Fibroblast of the aortic adventitia (primary cell): ENCODE data around the gene SP100. TPM values are rescaled to one million over a fixed set of nuclear protein-coding genes. Genes with fewer than 3 reads are reported as not detected.

Source experiments
- DNase-seq: peaks from one replicate; pipeline ENCODE4 v3.0.0-alpha.2; 2010; ENCODE audit warnings: low read depth
- H3K4me3 ChIP-seq: 2 replicates; pipeline ENCODE4 v1.5.1; 2011; ENCODE audit warnings: low read depth, mild to moderate bottlenecking, control low read depth, low read length, moderate library complexity
- total RNA-seq: library from RNA; depleted of rRNA; stranded (reverse); fragments of >200 nt; gene quantifications from 2 replicates; pipeline ENCODE4 v1.2.3, GENCODE V29; 2012; ENCODE audit warnings: low replicate concordance
- TF ChIP-seq, protein P1 (sequence below): IDR thresholded peaks from 2 replicates; pipeline ENCODE4 v1.5.1; 2011; ENCODE audit warnings: mild to moderate bottlenecking, low read length, control low read depth, inconsistent platforms; ENCODE audit not compliant: insufficient read depth

Gene SP100
- total RNA-seq, 1 donor = 169 TPM

DNA sequence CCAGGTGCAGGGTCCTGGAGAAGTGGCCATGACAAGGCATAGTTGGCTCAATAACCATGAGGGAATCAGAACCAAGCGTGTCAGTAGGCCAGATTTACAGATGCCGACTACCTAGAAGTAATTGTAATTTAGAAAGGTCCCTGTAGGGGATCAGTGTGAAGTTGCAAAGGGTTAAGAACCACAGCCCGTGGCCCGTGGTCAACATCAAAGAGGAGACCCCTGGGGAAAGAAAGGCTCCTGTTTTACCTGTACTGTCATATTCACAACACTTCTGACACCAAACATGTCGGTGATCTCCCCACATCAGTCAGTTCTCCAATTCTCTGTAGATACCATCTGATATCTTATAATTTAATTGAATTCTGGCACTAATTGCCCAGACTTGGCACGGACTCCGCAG lies 31.0 kb downstream of the SP100 start:
- TF ChIP-seq, protein P1, sequence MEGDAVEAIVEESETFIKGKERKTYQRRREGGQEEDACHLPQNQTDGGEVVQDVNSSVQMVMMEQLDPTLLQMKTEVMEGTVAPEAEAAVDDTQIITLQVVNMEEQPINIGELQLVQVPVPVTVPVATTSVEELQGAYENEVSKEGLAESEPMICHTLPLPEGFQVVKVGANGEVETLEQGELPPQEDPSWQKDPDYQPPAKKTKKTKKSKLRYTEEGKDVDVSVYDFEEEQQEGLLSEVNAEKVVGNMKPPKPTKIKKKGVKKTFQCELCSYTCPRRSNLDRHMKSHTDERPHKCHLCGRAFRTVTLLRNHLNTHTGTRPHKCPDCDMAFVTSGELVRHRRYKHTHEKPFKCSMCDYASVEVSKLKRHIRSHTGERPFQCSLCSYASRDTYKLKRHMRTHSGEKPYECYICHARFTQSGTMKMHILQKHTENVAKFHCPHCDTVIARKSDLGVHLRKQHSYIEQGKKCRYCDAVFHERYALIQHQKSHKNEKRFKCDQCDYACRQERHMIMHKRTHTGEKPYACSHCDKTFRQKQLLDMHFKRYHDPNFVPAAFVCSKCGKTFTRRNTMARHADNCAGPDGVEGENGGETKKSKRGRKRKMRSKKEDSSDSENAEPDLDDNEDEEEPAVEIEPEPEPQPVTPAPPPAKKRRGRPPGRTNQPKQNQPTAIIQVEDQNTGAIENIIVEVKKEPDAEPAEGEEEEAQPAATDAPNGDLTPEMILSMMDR = no peak
- no peak overlapping the region for H3K4me3 ChIP-seq
- DNase-seq = no peak

DNA sequence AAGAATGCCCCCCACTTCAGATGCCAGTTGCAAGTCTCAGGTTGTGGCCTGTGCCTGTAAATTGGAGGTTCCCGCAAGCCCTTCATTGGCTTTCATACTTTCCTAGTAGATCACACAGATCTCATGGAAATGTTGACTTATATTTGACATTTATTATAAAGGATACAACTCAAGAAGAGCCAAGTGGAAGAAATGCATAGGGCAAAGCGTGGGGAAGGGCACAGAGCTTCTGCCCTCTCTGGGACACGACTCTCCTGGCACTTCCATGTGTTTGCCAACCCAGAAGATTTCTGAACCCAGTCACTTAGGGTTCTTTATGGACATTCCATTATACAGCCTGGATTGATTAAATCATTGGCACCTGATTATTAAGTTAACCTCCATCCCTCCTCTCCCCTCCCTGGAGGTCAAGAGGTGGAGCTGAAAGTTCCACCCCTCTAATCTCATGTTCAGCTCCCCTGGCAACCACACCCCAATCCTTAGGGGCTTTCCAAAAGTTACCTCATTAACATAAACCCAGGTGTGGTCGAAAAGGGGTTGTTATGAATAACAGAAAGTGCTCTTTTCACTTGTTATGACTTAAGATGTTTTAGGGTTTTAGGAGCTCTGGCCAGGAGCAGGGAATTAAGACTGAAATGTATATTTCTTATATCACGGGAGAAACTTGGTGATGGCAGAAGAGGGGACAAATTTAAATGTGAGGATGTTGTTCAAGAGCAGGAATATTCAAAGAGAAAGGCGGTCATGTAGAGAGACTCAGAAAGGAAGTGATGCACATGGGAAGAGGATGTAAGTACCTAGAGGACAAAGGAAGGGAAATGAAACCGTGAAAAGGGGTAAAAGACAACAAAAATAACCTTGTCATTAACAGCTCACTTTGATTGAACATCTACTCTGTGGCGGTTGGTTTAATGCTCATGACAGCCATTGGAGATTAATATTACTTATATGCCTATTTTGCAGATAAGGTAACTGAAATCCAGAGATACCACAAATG lies 31.8 kb downstream of the SP100 start:
- no peak for DNase-seq
- TF ChIP-seq, protein P1 = no peak
- no peak overlapping the region for H3K4me3 ChIP-seq

DNA sequence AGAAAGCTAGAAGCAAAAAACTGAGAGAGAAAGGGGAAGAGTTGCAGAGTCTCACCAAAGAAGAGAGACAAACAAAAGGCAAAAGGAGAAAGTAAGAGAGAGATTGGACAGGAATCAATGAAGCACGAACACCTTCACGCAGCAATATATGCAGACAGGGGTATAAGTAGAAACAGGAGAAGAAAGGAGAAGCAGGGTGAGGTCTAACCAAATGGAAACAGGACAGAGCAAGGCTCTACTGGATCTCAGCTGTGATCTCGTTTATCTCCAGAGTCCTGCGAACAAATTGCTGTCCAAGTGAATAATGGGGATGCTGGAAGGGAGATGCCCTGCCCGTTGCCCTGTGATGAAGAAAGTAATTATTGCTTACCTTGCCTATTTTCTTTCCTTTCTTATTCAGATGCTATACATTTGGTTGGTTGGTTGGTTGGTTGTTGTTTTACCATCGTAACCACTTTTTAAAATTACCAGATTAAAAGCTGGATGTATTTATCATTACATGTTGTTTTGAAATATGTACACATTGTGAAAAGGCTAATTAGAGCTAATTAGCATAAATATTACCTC lies 34.0 kb downstream of the SP100 start:
- DNase-seq = no peak
- TF ChIP-seq, protein P1 = no peak
- H3K4me3 ChIP-seq = no peak overlapping the region

DNA sequence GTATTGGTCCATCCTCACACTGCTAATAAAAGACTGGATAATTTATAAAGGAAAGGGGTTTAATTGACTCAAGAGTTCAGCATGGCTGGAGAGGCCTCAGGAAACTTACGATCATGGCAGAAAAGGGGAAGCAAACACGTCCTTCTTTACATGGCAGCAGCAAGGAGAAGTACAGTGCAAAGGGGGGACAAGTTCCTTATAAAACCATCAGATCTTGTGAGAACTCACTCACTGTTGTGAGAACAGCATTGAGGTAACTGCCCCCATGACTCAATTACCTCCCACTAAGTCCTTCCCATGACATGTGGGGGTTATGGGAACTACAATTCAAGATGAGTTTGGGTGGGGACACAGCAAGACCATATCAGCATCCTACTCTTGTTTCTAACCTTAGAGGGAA lies 37.0 kb downstream of the SP100 start:
- no peak overlapping the region for H3K4me3 ChIP-seq
- no peak for DNase-seq
- TF ChIP-seq, protein P1 = no peak

DNA sequence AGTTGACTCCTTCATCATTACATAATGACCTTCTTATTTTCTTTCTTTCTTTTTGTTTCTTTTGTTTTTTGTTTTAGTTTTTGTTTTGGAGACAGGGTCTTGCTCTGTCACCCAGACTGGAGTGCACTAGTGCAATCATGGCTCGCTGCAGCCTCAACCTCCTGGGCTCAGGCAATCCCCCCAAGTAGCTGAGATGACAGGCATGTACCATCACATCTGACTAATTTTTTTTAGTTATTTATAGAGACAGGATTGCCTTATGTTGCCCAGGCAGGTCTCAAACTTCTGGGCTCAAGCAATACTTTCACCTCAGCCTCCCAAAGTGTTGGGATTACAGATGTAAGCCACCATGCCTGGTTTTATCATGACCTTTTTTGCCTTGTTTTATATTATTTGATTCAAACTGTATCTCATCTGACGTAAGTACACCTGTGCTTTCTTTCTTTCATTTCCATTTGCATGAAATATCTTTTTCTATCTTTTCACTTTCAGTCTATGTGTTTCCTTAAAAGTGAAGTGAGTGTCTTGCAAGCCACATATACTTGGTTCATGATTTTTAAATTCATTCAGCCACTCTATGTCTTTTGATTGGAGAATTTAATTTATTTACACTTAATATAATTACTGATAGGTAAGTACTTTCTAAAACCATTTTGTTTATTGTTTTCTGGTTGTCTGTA lies 39.1 kb downstream of the SP100 start:
- DNase-seq = no peak
- TF ChIP-seq, protein P1 = no peak
- no peak overlapping the region for H3K4me3 ChIP-seq

DNA sequence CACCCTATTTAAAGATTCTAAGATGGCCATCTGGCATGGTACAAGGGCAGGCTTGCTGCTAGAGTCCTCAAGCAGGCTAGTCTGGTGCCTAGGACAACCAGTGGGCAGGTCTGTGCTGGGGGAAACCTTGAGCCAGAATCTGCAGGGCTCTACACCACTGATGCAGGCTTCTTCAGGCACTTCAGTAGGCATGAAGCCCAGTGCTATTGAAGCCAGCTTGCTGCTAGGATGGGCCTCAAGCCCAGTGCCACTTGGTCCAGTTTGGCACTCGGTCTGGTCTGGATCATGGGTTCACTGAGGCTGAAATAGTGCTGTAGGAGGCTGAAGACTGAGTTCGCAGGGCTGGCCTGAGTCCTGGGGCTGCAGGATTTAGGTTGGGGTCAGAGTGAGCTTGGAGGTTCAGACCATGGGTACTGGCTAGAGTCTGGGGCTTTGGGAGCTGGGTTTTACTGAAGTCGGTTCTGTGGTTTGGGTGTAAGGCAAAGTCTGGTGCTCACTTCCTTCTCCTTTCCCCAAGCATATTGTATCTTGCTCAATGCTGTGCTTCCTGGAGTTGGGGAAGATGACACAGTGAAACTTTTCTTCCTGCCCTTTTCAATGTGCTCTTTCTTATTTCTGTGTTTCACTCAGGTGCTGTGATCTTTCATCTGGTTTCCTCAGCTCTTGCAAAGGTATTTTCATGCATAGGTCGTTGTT lies 41.2 kb downstream of the SP100 start:
- no peak for DNase-seq
- TF ChIP-seq, protein P1 = no peak
- no peak overlapping the region for H3K4me3 ChIP-seq
